Measurements from ENCODE around the gene POLR3A. TPM values are rescaled to one million over a fixed set of nuclear protein-coding genes. Genes with fewer than 3 reads are reported as not detected.

Gene POLR3A
- 7.1 and 10.0 TPM in 2 replicates for total RNA-seq

DNA sequence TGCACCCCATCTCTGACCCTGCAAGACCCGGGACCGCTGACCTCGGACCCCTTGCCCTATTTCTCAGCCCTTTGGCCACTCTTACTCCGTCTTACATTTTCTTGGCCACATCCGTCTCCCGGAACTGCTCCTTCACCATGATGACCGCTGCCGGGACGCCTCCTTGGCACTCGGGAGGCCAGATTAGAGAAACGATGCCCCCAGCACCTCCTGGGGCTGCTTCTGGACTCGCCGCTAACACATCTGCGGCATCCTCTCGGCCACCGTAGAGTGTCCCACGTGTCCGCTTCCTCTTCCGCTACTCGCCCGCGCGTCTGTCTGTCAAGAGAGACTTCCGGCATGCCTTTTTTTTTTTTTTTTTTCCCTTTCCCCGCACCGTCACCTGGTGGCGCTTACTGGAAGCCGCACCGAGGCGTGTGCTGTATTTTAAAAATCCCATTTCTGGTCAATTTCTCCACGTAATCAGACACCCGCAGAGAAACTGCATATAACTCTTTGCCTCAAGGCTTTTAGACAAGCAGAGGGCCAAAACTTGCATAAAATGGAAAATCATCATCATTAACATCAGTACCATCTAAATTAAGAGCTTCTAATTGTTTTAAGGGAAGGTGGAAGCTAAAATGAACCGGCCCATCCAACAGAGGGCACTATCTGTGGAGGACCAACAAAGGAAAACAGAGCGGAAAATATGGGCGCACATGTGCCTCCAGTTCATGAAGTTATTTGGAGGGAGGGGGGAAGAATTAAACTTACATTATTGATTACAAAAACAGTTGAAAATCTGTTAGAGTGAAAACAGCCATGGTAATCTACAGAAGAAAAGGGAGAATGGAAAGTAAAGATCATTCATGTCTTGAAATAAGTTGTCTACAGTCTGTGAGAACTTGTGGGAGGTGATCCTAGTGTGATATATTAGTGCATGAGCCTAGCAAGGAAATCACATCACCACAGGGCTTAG lies at the start of gene POLR3A:
POLR3A (minus strand) TSS at position 247 of the 958 bp plus-strand sequence; CDS start at position 139, 108 bp downstream.

GRCh38 chr10:78033637-78034470 lies 4.5 kb upstream of the POLR3A start, which contains the start of gene RPS24:
RPS24 (plus strand) TSS chr10:78033863; CDS start chr10:78033902, 39 bp downstream.

GRCh38 chr10:77926566-77927401 lies 102.5 kb downstream of the POLR3A start, which contains the start of gene DLG5:
DLG5 (minus strand) TSS chr10:77926755; CDS start chr10:77926520, 235 bp downstream.

Other genes starting within 250 kb of the POLR3A start
- 28.3 and 31.9 TPM in 2 replicates for gene DLG5, start 102.8 kb downstream of the POLR3A start, total RNA-seq
- 2,794 and 3,469 TPM in 2 replicates for gene RPS24, start 4.3 kb upstream of the POLR3A start, total RNA-seq

Measured in cardiac ventricle fibroblast (primary cell).